Memory B cell (primary cell): ENCODE measurements around the gene CD47.

Source experiments
- ATAC-seq: fragments of 150-1000 bp; cut with Tn5 transposase; 2 replicates; pipeline ENCODE4 v1.10.0; 2021; ENCODE audit warnings: low read depth, mild to moderate bottlenecking, moderate library complexity
- DNase-seq, 2 donors: peaks; one replicate each; pipeline ENCODE4 v3.0.0; 2022; ENCODE audit warnings: low spot score in 2 of 2
- H3K27ac Mint-ChIP-seq: one replicate; pipeline ENCODE4 v1.8.0; 2022; ENCODE audit warnings: mild to moderate bottlenecking, moderate library complexity, mixed read lengths
- H3K27me3 Mint-ChIP-seq: one replicate; pipeline ENCODE4 v1.8.0; 2022; ENCODE audit warnings: mixed read lengths
- H3K36me3 Mint-ChIP-seq: one replicate; pipeline ENCODE4 v1.8.0; 2022; ENCODE audit warnings: mild to moderate bottlenecking, mixed read lengths
- H3K4me1 Mint-ChIP-seq: one replicate; pipeline ENCODE4 v1.8.0; 2022; ENCODE audit warnings: mixed read lengths
- H3K4me3 Mint-ChIP-seq: one replicate; pipeline ENCODE4 v1.8.0; 2022; ENCODE audit warnings: mild to moderate bottlenecking, moderate library complexity, mixed read lengths
- H3K9me3 Mint-ChIP-seq: one replicate; pipeline ENCODE4 v1.8.0; 2022; ENCODE audit warnings: mixed read lengths

CD47 gene

GRCh38 chr3:108090701-108091497, at the start of gene CD47:
CD47 (minus strand) TSS chr3:108091031; CDS start chr3:108090908, 123 bp downstream.
- Mint-ChIP-seq H3K4me3 (peak within 1 kb of the TSS; percentile 98), H3K4me1 (peaks cover 28% of the 10 kb centered on the region), H3K27ac (peak within 1 kb of the TSS; percentile 99), H3K36me3 (no peaks in the 10 kb centered on the region), H3K27me3 (no peaks in the 10 kb centered on the region), H3K9me3 (no peaks in the 10 kb centered on the region)
- peak; percentile 76 for ATAC-seq
- peak; percentile 94 to 95 for DNase-seq

GRCh38 chr3:108137460-108137814, 46.6 kb upstream of the CD47 start:
- H3K36me3 Mint-ChIP-seq = peaks cover 32% of the 10 kb centered on the region
- no peaks in the 10 kb centered on the region for H3K27me3 Mint-ChIP-seq
- peak overlapping the region; percentile 46 for H3K4me3 Mint-ChIP-seq
- peaks cover 50% of the 10 kb centered on the region for H3K4me1 Mint-ChIP-seq
- DNase-seq (no peak), ATAC-seq (no peak)
- H3K9me3 Mint-ChIP-seq = no peaks in the 10 kb centered on the region
- peak overlapping the region; percentile 100 for H3K27ac Mint-ChIP-seq

- peak overlapping the region; percentile 46 for H3K4me3 Mint-ChIP-seq
- H3K27me3 Mint-ChIP-seq = no peaks in the 10 kb centered on the region
- peaks cover 52% of the 10 kb centered on the region for H3K4me1 Mint-ChIP-seq
- peaks cover 32% of the 10 kb centered on the region for H3K36me3 Mint-ChIP-seq
- DNase-seq (no peak), ATAC-seq (peak; percentile 42)
- H3K9me3 Mint-ChIP-seq = no peaks in the 10 kb centered on the region
- peak overlapping the region; percentile 100 for H3K27ac Mint-ChIP-seq
Observed at GRCh38 chr3:108136561-108137459, 46.0 kb upstream of the CD47 start.

GRCh38 chr3:108134555-108134880, 43.7 kb upstream of the CD47 start:
- Mint-ChIP-seq H3K27me3 (no peaks in the 10 kb centered on the region), H3K4me3 (peak overlapping the region; percentile 55)
- peak; percentile 47 for ATAC-seq

GRCh38 chr3:108133858-108134554, 43.2 kb upstream of the CD47 start:
- DNase-seq (no peak), ATAC-seq (peak; percentile 23)
- H3K27ac Mint-ChIP-seq = peak overlapping the region; percentile 100
- H3K9me3 Mint-ChIP-seq = no peaks in the 10 kb centered on the region
- H3K4me3 Mint-ChIP-seq = peak overlapping the region; percentile 55
- peaks cover 24% of the 10 kb centered on the region for H3K36me3 Mint-ChIP-seq
- H3K27me3 Mint-ChIP-seq = no peaks in the 10 kb centered on the region
- peaks cover 65% of the 10 kb centered on the region for H3K4me1 Mint-ChIP-seq

More at GRCh38 chr3:108134555-108134880, 43.7 kb upstream of the CD47 start:
- Mint-ChIP-seq H3K36me3 (peaks cover 25% of the 10 kb centered on the region), H3K9me3 (no peaks in the 10 kb centered on the region), H3K27ac (peak overlapping the region; percentile 100), H3K4me1 (peaks cover 61% of the 10 kb centered on the region)
- no peak for DNase-seq

GRCh38 chr3:108133048-108133369, 42.2 kb upstream of the CD47 start:
- Mint-ChIP-seq H3K27ac (peak overlapping the region; percentile 100), H3K4me1 (peaks cover 75% of the 10 kb centered on the region)

GRCh38 chr3:108131475-108132134, 40.8 kb upstream of the CD47 start:
- ATAC-seq (peak; percentile 50), DNase-seq (no peak)
- H3K4me1 Mint-ChIP-seq = peaks cover 69% of the 10 kb centered on the region
- peaks cover 2% of the 10 kb centered on the region for H3K9me3 Mint-ChIP-seq
- peak overlapping the region; percentile 74 for H3K4me3 Mint-ChIP-seq
- H3K27ac Mint-ChIP-seq = peak overlapping the region; percentile 100
- no peaks in the 10 kb centered on the region for H3K27me3 Mint-ChIP-seq
- peaks cover 27% of the 10 kb centered on the region for H3K36me3 Mint-ChIP-seq

More at GRCh38 chr3:108133048-108133369, 42.2 kb upstream of the CD47 start:
- H3K4me3 Mint-ChIP-seq = peak overlapping the region; percentile 74
- no peaks in the 10 kb centered on the region for H3K9me3 Mint-ChIP-seq
- no peaks in the 10 kb centered on the region for H3K27me3 Mint-ChIP-seq
- no peak for ATAC-seq
- no peak for DNase-seq
- H3K36me3 Mint-ChIP-seq = peaks cover 32% of the 10 kb centered on the region

GRCh38 chr3:108130701-108131474, 40.1 kb upstream of the CD47 start:
- peaks cover 21% of the 10 kb centered on the region for H3K36me3 Mint-ChIP-seq
- no peaks in the 10 kb centered on the region for H3K27me3 Mint-ChIP-seq
- peaks cover 2% of the 10 kb centered on the region for H3K9me3 Mint-ChIP-seq
- peaks cover 68% of the 10 kb centered on the region for H3K4me1 Mint-ChIP-seq
- H3K27ac Mint-ChIP-seq = peak overlapping the region; percentile 100
- H3K4me3 Mint-ChIP-seq = peak overlapping the region; percentile 74
- DNase-seq (no peak), ATAC-seq (no peak)

- no peaks in the 10 kb centered on the region for H3K27me3 Mint-ChIP-seq
- DNase-seq (no peak), ATAC-seq (peak; percentile 9)
- H3K36me3 Mint-ChIP-seq = peaks cover 15% of the 10 kb centered on the region
- peak overlapping the region; percentile 53 for H3K4me3 Mint-ChIP-seq
- H3K27ac Mint-ChIP-seq = peak overlapping the region; percentile 100
- peaks cover 2% of the 10 kb centered on the region for H3K9me3 Mint-ChIP-seq
- peaks cover 71% of the 10 kb centered on the region for H3K4me1 Mint-ChIP-seq
Observed at GRCh38 chr3:108130236-108130635, 39.4 kb upstream of the CD47 start.

- peaks cover 68% of the 10 kb centered on the region for H3K4me1 Mint-ChIP-seq
- ATAC-seq = no peak
- peak overlapping the region; percentile 84 for H3K4me3 Mint-ChIP-seq
- H3K36me3 Mint-ChIP-seq = peaks cover 15% of the 10 kb centered on the region
- no peak for DNase-seq
- H3K9me3 Mint-ChIP-seq = peaks cover 2% of the 10 kb centered on the region
- no peaks in the 10 kb centered on the region for H3K27me3 Mint-ChIP-seq
- peak overlapping the region; percentile 100 for H3K27ac Mint-ChIP-seq
Observed at GRCh38 chr3:108127301-108127988, 36.6 kb upstream of the CD47 start.

- Mint-ChIP-seq H3K36me3 (peaks cover 15% of the 10 kb centered on the region), H3K27ac (peak overlapping the region; percentile 100), H3K4me1 (peaks cover 66% of the 10 kb centered on the region), H3K9me3 (peaks cover 2% of the 10 kb centered on the region), H3K4me3 (peak overlapping the region; percentile 87), H3K27me3 (no peaks in the 10 kb centered on the region)
- no peak for ATAC-seq
- no peak for DNase-seq
Observed at GRCh38 chr3:108126348-108126747, 35.5 kb upstream of the CD47 start.

GRCh38 chr3:108125550-108126071, 34.8 kb upstream of the CD47 start:
- Mint-ChIP-seq H3K27me3 (no peaks in the 10 kb centered on the region), H3K4me3 (peak overlapping the region; percentile 87), H3K4me1 (peaks cover 59% of the 10 kb centered on the region), H3K9me3 (peaks cover 2% of the 10 kb centered on the region), H3K36me3 (peaks cover 15% of the 10 kb centered on the region), H3K27ac (peak overlapping the region; percentile 100)
- peak; percentile 73 for ATAC-seq
- peak; percentile 79 to 89 for DNase-seq
